Activated CD8-positive, alpha-beta memory T cell treated with anti-CD3 and anti-CD28 coated beads, Interleukin-2, amount 50 U/mL, for 1 hour (primary cell): ENCODE results near the gene NCK1.
"Not testable (repeated sequence)": the region's sequence is repeated elsewhere in the genome, so short reads cannot be mapped to it uniquely, and the experiment has no call there.

Source experiments
- DNase-seq: peaks from one replicate; pipeline ENCODE4 v3.0.0-alpha.2; 2020; ENCODE audit errors: extremely low read depth

NCK1 gene

GRCh38 chr3:136862617-136863322, 762 bp downstream of the NCK1 start:
- no peak for DNase-seq

- DNase-seq = no peak
Measured at GRCh38 chr3:136869282-136869681, 7.3 kb downstream of the NCK1 start.

GRCh38 chr3:136872258-136872657, 10.2 kb downstream of the NCK1 start:
- DNase-seq = not testable (repeated sequence)

- DNase-seq = not testable (repeated sequence)
Measured at GRCh38 chr3:136879510-136879909, 17.5 kb downstream of the NCK1 start.

GRCh38 chr3:136882571-136882970, 20.6 kb downstream of the NCK1 start:
- no peak for DNase-seq

- no peak for DNase-seq
Measured at GRCh38 chr3:136883967-136884720, 22.1 kb downstream of the NCK1 start.

- no peak for DNase-seq
Measured at GRCh38 chr3:136885357-136886213, 23.6 kb downstream of the NCK1 start.

- DNase-seq = no peak
Measured at GRCh38 chr3:136889947-136890346, 27.9 kb downstream of the NCK1 start.

GRCh38 chr3:136891934-136892855, 30.2 kb downstream of the NCK1 start:
- no peak for DNase-seq

GRCh38 chr3:136893848-136894443, 31.9 kb downstream of the NCK1 start:
- DNase-seq = no peak

GRCh38 chr3:136897171-136897570, 35.2 kb downstream of the NCK1 start:
- DNase-seq = not testable (repeated sequence)

- DNase-seq = no peak
Measured at GRCh38 chr3:136898549-136898948, 36.5 kb downstream of the NCK1 start.

GRCh38 chr3:136898954-136899353, 36.9 kb downstream of the NCK1 start:
- DNase-seq = no peak

- DNase-seq = no peak
Measured at GRCh38 chr3:136899622-136900158, 37.7 kb downstream of the NCK1 start.

- DNase-seq = not testable (repeated sequence)
Measured at GRCh38 chr3:136900694-136901093, 38.7 kb downstream of the NCK1 start.

GRCh38 chr3:136901391-136901790, 39.4 kb downstream of the NCK1 start:
- DNase-seq = no peak

- not testable (repeated sequence) for DNase-seq
Measured at GRCh38 chr3:136902530-136902929, 40.5 kb downstream of the NCK1 start.

- no peak for DNase-seq
Measured at GRCh38 chr3:136903899-136904298, 41.9 kb downstream of the NCK1 start.

GRCh38 chr3:136904746-136905145, 42.7 kb downstream of the NCK1 start:
- no peak for DNase-seq

GRCh38 chr3:136905549-136905948, 43.5 kb downstream of the NCK1 start:
- no peak for DNase-seq

- no peak for DNase-seq
Measured at GRCh38 chr3:136906725-136907124, 44.7 kb downstream of the NCK1 start.
